NT2/D1 (cell line): ENCODE measurements around the gene MEGF6.

Experiments used
- DNase-seq: peaks from one replicate; pipeline ENCODE4 v3.0.0-alpha.2; 2011; ENCODE audit warnings: low read depth, low spot score
- H3K27me3 ChIP-seq: 2 replicates; pipeline ENCODE4 v1.6.0; 2011; ENCODE audit warnings: mild to moderate bottlenecking; ENCODE audit not compliant: insufficient read length, insufficient read depth
- H3K36me3 ChIP-seq: 2 replicates; pipeline ENCODE4 v1.6.1; 2011; ENCODE audit warnings: mild to moderate bottlenecking, low read length, mixed read lengths; ENCODE audit not compliant: insufficient read depth, insufficient read length
- H3K4me1 ChIP-seq: 2 replicates; pipeline ENCODE4 v1.5.1; 2011; ENCODE audit not compliant: insufficient read depth, insufficient read length
- H3K4me3 ChIP-seq: 2 replicates; pipeline ENCODE4 v1.5.1; 2011; ENCODE audit warnings: low read depth; ENCODE audit not compliant: insufficient read length
- H3K9ac ChIP-seq: 2 replicates; pipeline ENCODE4 v1.6.0; 2011; ENCODE audit warnings: low read depth; ENCODE audit not compliant: insufficient read length
- H3K9me3 ChIP-seq: 2 replicates; pipeline ENCODE4 v1.5.1; 2011; ENCODE audit warnings: mild to moderate bottlenecking, low read length; ENCODE audit not compliant: insufficient read depth
- SUZ12 ChIP-seq: IDR thresholded peaks from 2 replicates; pipeline ENCODE4 v1.6.1; 2011; ENCODE audit not compliant: insufficient read length, insufficient read depth; ENCODE audit errors: extremely low read depth
- YY1 ChIP-seq: IDR thresholded peaks from 2 replicates; pipeline ENCODE4 v1.6.1; 2011; ENCODE audit not compliant: insufficient read length, insufficient read depth
- ZNF274 ChIP-seq: IDR thresholded peaks from 2 replicates; pipeline ENCODE4 v1.6.1; 2011; ENCODE audit warnings: mild to moderate bottlenecking, low read depth, low read length

Gene MEGF6

DNA sequence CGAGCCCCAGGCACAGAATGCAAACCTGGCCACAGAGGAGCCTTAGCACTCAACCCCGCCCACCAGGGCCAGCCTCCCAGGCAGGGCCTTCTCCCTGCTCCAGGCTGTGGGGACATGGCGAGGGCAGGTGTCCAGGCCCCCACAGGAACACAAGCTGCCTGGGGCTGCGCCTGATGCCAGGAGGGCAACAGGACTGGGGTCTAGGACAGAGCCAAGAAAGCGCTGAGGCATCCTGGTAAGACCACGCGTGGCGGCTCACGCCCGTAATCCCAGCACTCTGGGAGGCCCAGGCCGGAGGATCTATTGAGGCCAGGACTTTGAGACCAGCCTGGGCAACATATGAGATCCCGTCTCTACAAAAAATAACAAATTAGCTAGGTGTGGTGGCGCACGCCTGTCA, 59.1 kb downstream of the MEGF6 start:
- no peaks in the 10 kb centered on the region for H3K9me3 ChIP-seq
- peaks cover 15% of the 10 kb centered on the region for H3K4me1 ChIP-seq
- TF ChIP-seq SUZ12 = no peak
- no peak for TF ChIP-seq ZNF274
- TF ChIP-seq YY1 = no peak
- H3K9ac ChIP-seq = no peak overlapping the region
- no peak for DNase-seq
- no peaks in the 10 kb centered on the region for H3K27me3 ChIP-seq
- H3K36me3 ChIP-seq = no peaks in the 10 kb centered on the region
- H3K4me3 ChIP-seq = no peak overlapping the region

- no peak for DNase-seq
- Histone ChIP-seq H3K9me3 (no peaks in the 10 kb centered on the region), H3K9ac (no peak overlapping the region), H3K4me1 (peaks cover 15% of the 10 kb centered on the region), H3K36me3 (no peaks in the 10 kb centered on the region), H3K4me3 (no peak overlapping the region), H3K27me3 (no peaks in the 10 kb centered on the region)
- TF ChIP-seq SUZ12 = no peak
- TF ChIP-seq ZNF274 = no peak
- TF ChIP-seq YY1 = no peak
Measured at GRCh38 chr1:3551711-3552110, 59.6 kb downstream of the MEGF6 start.

DNA sequence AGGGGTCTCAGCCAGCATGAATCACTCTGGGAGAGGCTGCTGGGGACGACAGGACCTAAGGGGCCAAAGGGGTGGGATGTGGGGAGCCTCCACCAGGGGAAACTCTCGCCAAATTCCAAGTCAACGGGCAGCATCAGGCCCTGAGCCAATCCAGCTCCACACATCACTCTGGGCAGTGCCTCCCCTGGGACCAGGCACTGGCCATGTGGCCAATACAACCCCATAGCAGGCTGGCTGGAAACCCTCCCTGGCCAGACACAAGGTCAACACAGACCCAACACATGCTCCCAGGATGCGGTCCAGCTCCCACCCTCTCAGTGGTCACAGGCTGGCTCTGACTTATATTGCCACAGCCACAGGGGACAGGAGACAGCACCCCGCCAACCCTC, 60.0 kb downstream of the MEGF6 start:
- DNase-seq = no peak
- no peaks in the 10 kb centered on the region for H3K36me3 ChIP-seq
- H3K4me3 ChIP-seq = no peak overlapping the region
- TF ChIP-seq ZNF274 (no peak), SUZ12 (no peak), YY1 (no peak)
- H3K4me1 ChIP-seq = peaks cover 15% of the 10 kb centered on the region
- H3K9ac ChIP-seq = no peak overlapping the region
- H3K9me3 ChIP-seq = no peaks in the 10 kb centered on the region
- no peaks in the 10 kb centered on the region for H3K27me3 ChIP-seq

DNA sequence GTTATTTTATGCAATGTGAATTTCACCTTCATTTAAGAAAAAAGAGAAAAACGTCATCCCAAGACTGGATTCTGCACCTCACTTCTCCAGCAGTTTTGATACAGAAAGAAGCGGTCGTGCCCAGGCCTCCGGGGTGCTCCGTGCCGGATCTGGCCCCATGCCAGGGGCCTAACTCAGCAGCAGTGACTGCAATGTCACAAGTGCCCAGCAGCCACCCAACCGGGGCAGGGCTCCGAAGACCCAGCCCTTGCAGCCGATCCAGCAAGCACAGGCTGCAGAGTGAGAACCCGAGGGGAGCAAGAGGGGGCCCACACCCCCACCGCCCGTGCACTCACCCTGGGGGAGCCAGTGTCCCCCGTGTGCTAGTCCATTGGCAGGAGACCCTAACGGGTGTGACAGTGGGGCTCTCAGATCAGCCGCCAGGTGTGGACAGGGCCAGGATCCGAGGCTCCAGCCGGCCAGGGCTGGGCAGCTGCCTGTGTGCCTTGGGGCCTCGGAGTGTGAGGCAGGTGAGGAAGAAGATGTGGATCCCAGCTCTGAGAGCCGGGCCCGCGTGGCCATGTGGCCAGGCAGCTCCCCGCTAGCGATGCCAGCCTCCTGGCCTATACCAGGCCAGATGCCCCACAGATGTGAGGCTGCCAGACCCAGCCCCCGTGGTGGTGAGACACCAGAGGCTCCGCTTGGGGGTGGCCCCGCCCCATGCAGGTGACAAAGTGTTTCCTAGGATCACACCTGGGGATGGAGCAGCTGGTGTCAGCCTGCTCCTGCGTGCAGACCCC, 60.6 kb downstream of the MEGF6 start:
- no peaks in the 10 kb centered on the region for H3K36me3 ChIP-seq
- TF ChIP-seq SUZ12 = no peak
- no peak overlapping the region for H3K9ac ChIP-seq
- no peak for DNase-seq
- no peaks in the 10 kb centered on the region for H3K27me3 ChIP-seq
- H3K4me1 ChIP-seq = peaks cover 18% of the 10 kb centered on the region
- H3K9me3 ChIP-seq = no peaks in the 10 kb centered on the region
- no peak overlapping the region for H3K4me3 ChIP-seq

- Histone ChIP-seq H3K27me3 (no peaks in the 10 kb centered on the region), H3K4me3 (no peak overlapping the region), H3K9ac (peak overlapping the region; percentile 21), H3K36me3 (no peaks in the 10 kb centered on the region), H3K9me3 (no peaks in the 10 kb centered on the region), H3K4me1 (peaks cover 25% of the 10 kb centered on the region)
- no peak for DNase-seq
- no peak for TF ChIP-seq ZNF274
- no peak for TF ChIP-seq YY1
- TF ChIP-seq SUZ12 = no peak
Measured at GRCh38 chr1:3548895-3549294, 62.4 kb downstream of the MEGF6 start.

GRCh38 chr1:3548156-3548893, 63.0 kb downstream of the MEGF6 start:
- H3K27me3 ChIP-seq = no peaks in the 10 kb centered on the region
- H3K4me3 ChIP-seq = no peak overlapping the region
- peak overlapping the region; percentile 32 for H3K9ac ChIP-seq
- DNase-seq = no peak
- no peak for TF ChIP-seq YY1
- TF ChIP-seq SUZ12 = no peak
- no peak for TF ChIP-seq ZNF274
- peaks cover 20% of the 10 kb centered on the region for H3K4me1 ChIP-seq
- H3K36me3 ChIP-seq = no peaks in the 10 kb centered on the region
- no peaks in the 10 kb centered on the region for H3K9me3 ChIP-seq
